Liver (tissue), 9 donors: Measurements from ENCODE around the gene CCDC187. TPM values are rescaled to one million over a fixed set of nuclear protein-coding genes. Genes with fewer than 3 reads are reported as not detected.

Source experiments
- DNase-seq: peaks from one replicate; pipeline ENCODE4 v3.0.0-alpha.2; 2017; ENCODE audit warnings: low spot score
- H3K27ac ChIP-seq, 2 donors: one replicate each; pipeline ENCODE4 v1.7.0; 2013; ENCODE audit warnings: inconsistent platforms in 2 of 2, low read length in 2 of 2, control low read depth in 1 of 2, low read depth in 1 of 2, mild to moderate bottlenecking in 1 of 2
- H3K27me3 ChIP-seq, 4 donors: one replicate each; pipeline versions ENCODE4 v1.6.1 to v1.7.0; 2013; ENCODE audit warnings: low read length in 3 of 4, inconsistent platforms in 1 of 4, mild to moderate bottlenecking in 1 of 4, moderate library complexity in 1 of 4; ENCODE audit not compliant: control insufficient read depth in 4 of 4, insufficient read depth in 4 of 4
- H3K36me3 ChIP-seq, 4 donors: one replicate each; pipeline versions ENCODE4 v1.6.1 to v1.7.0; 2013; ENCODE audit warnings: low read length in 3 of 4, mild to moderate bottlenecking in 3 of 4, low read depth in 1 of 4, moderate library complexity in 1 of 4; ENCODE audit not compliant: control insufficient read depth in 4 of 4, insufficient read depth in 3 of 4
- H3K4me1 ChIP-seq, 4 donors: one replicate each; pipeline versions ENCODE4 v1.6.1 to v1.7.0; 2013; ENCODE audit warnings: low read length in 3 of 4, mild to moderate bottlenecking in 3 of 4, moderate library complexity in 1 of 4; ENCODE audit not compliant: control insufficient read depth in 4 of 4, insufficient read depth in 4 of 4
- H3K4me3 ChIP-seq, 3 donors: one replicate each; pipeline versions ENCODE4 v1.6.1 to v1.7.0; 2013; ENCODE audit warnings: low read length in 3 of 3, control low read depth in 1 of 3, low read depth in 1 of 3, mild to moderate bottlenecking in 1 of 3
- H3K9ac ChIP-seq, 2 donors: one replicate each; pipeline ENCODE4 v1.7.0; 2013; ENCODE audit warnings: low read length in 2 of 2, mild to moderate bottlenecking in 2 of 2, moderate library complexity in 2 of 2, control low read depth in 1 of 2, low read depth in 1 of 2
- H3K9me3 ChIP-seq, 4 donors: one replicate each; pipeline versions ENCODE4 v1.6.1 to v1.7.0; 2013; ENCODE audit warnings: low read length in 3 of 4; ENCODE audit not compliant: control insufficient read depth in 4 of 4
- ATF3 ChIP-seq: IDR thresholded peaks from 2 replicates; pipeline ENCODE4 v1.6.1; 2016; ENCODE audit warnings: antibody characterized with exemption
- CTCF ChIP-seq: fragments of 150-350 bp; IDR thresholded peaks from 2 replicates; pipeline ENCODE4 v1.5.1; 2017; ENCODE audit warnings: improper control_type of control experiment, low read depth, low read length; ENCODE audit not compliant: missing input control
- FOXA1 ChIP-seq: IDR thresholded peaks from 2 replicates; pipeline ENCODE4 v1.6.1; 2016; ENCODE audit warnings: antibody characterized with exemption
- GABPA ChIP-seq, 2 donors: IDR thresholded peaks in 1 of 2; conservative IDR thresholded peaks in 1 of 2; 2 replicates each; pipeline ENCODE4 v1.6.1; 2016; ENCODE audit warnings: antibody characterized with exemption in 2 of 2, mild to moderate bottlenecking in 1 of 2, moderate library complexity in 1 of 2
- HNF4A ChIP-seq, 2 donors: conservative IDR thresholded peaks; 2 replicates each; pipeline ENCODE4 v1.6.1; 2016; ENCODE audit warnings: antibody characterized with exemption in 2 of 2, mild to moderate bottlenecking in 2 of 2
- HNF4G ChIP-seq: IDR thresholded peaks from 2 replicates; pipeline ENCODE4 v1.6.1; 2016; ENCODE audit warnings: antibody characterized with exemption
- JUND ChIP-seq, 2 donors: IDR thresholded peaks; 2 replicates each; pipeline ENCODE4 v1.6.1; 2016; ENCODE audit warnings: antibody characterized with exemption in 2 of 2
- MAX ChIP-seq: IDR thresholded peaks from 2 replicates; pipeline ENCODE4 v1.6.1; 2016; ENCODE audit warnings: antibody characterized with exemption
- RAD21 ChIP-seq, 2 donors: IDR thresholded peaks; 2 replicates each; pipeline ENCODE4 v1.6.1; 2016; ENCODE audit warnings: antibody characterized with exemption in 2 of 2, mild to moderate bottlenecking in 2 of 2
- REST ChIP-seq: IDR thresholded peaks from 2 replicates; pipeline ENCODE4 v1.6.1; 2016; ENCODE audit warnings: antibody characterized with exemption, mild to moderate bottlenecking
- RXRA ChIP-seq, 2 donors: IDR thresholded peaks; 2 replicates each; pipeline ENCODE4 v1.6.1; 2017 to 2018; ENCODE audit warnings: antibody characterized with exemption in 2 of 2, mild to moderate bottlenecking in 1 of 2
- SP1 ChIP-seq: IDR thresholded peaks from 2 replicates; pipeline ENCODE4 v1.6.1; 2018; ENCODE audit warnings: antibody characterized with exemption, mild to moderate bottlenecking
- TAF1 ChIP-seq: conservative IDR thresholded peaks from 2 replicates; pipeline ENCODE4 v1.6.1; 2016; ENCODE audit warnings: antibody characterized with exemption, mild to moderate bottlenecking
- YY1 ChIP-seq: IDR thresholded peaks from 2 replicates; pipeline ENCODE4 v1.6.1; 2016; ENCODE audit warnings: antibody characterized with exemption, mild to moderate bottlenecking
- WGBS: extraction: QIAGEN DNeasy Blood & Tissue Kit; methylation state at CpG from one replicate; pipeline ENCODE4 v1.1.7; 2013; 5-methylcytosine and 5-hydroxymethylcytosine counted together
- polyA plus RNA-seq, 2 donors: library from polyadenylated mRNA; stranded (reverse) in 1 of 2; unstranded in 1 of 2; fragments of 200-250 nt in 1 of 2; fragments of >200 nt in 1 of 2; fragmentation: Nextera tagmentation in 1 of 2; extraction: Ambion mirVana in 1 of 2; gene quantifications; one replicate each; pipeline versions ENCODE4 v1.2.1 to v1.2.3, GENCODE V29; 2013 to 2015
- total RNA-seq, 2 donors: library from RNA; depleted of rRNA; stranded (reverse); fragments of >200 nt; gene quantifications; one replicate each; pipeline ENCODE4 v1.2.3, GENCODE V29; 2014
- donor health status: healthy.
- donor health status: healthy.
- donor health status: healthy.
- donor health status: healthy.
- donor health status: healthy.

The CCDC187 gene
- total and polyA plus RNA-seq, 4 donors: 0.05 TPM; not detected in 3

GRCh38 chr9:136291306-136292025 lies 12.4 kb downstream of the CCDC187 start:
- peaks cover 0 to 6% (median 0%) of the 10 kb centered on the region in 4 donors for H3K4me1 ChIP-seq
- WGBS: 82% methylated on average over 22 of the region's 22 CpGs
- no peak for DNase-seq
- H3K27me3 ChIP-seq: no peaks in the 10 kb centered on the region
- no peaks in the 10 kb centered on the region for H3K9me3 ChIP-seq
- no peak overlapping the region for H3K27ac ChIP-seq
- H3K36me3 ChIP-seq: no peaks in the 10 kb centered on the region
- TF ChIP-seq ATF3: no peak
- TF ChIP-seq RAD21 (IDR thresholded peaks at IDR 0.05): no peak
- TF ChIP-seq MAX: no peak
- TF ChIP-seq SP1: no peak
- no peak for TF ChIP-seq RXRA (IDR thresholded peaks at IDR 0.05)
- TF ChIP-seq FOXA1: no peak
- no peak for TF ChIP-seq GABPA (IDR thresholded peaks at IDR 0.05 in 1 of 2, conservative IDR thresholded peaks at IDR 0.05 in 1 of 2)
- TF ChIP-seq HNF4G: no peak
- H3K9ac ChIP-seq: no peak overlapping the region
- no peak overlapping the region for H3K4me3 ChIP-seq

- TF ChIP-seq RAD21 (IDR thresholded peaks at IDR 0.05) (no peak), ATF3 (no peak), YY1 (no peak), RXRA (IDR thresholded peaks at IDR 0.05) (no peak), SP1 (no peak)
- H3K4me1 ChIP-seq: no peaks in the 10 kb centered on the region
- H3K4me3 ChIP-seq: no peak overlapping the region
- WGBS: 91% methylated on average over 31 of the region's 31 CpGs
- DNase-seq: no peak
- no peak overlapping the region for H3K9ac ChIP-seq
- H3K27me3 ChIP-seq: no peaks in the 10 kb centered on the region
- no peaks in the 10 kb centered on the region for H3K36me3 ChIP-seq
- no peaks in the 10 kb centered on the region for H3K9me3 ChIP-seq
- H3K27ac ChIP-seq: no peak overlapping the region
These were observed 13.3 kb downstream of the CCDC187 start for GRCh38 chr9:136290508-136291000.

- DNase-seq: no peak
- no peaks in the 10 kb centered on the region for H3K27me3 ChIP-seq
- 89% methylated on average over 30 of the region's 30 CpGs for WGBS
These were observed 14.0 kb downstream of the CCDC187 start for GRCh38 chr9:136289651-136290507.

More at GRCh38 chr9:136289651-136290507, 14.0 kb downstream of the CCDC187 start:
- no peak overlapping the region for H3K4me3 ChIP-seq
- TF ChIP-seq REST: no peak
- TF ChIP-seq FOXA1: no peak
- no peak for TF ChIP-seq RXRA (IDR thresholded peaks at IDR 0.05)
- TF ChIP-seq RAD21 (IDR thresholded peaks at IDR 0.05): no peak
- TF ChIP-seq HNF4G: no peak
- TF ChIP-seq ATF3: no peak
- TF ChIP-seq YY1: no peak
- TF ChIP-seq JUND (IDR thresholded peaks at IDR 0.05): no peak
- TF ChIP-seq HNF4A (conservative IDR thresholded peaks at IDR 0.05): no peak
- TF ChIP-seq GABPA (IDR thresholded peaks at IDR 0.05 in 1 of 2, conservative IDR thresholded peaks at IDR 0.05 in 1 of 2): no peak
- no peak for TF ChIP-seq TAF1
- no peak for TF ChIP-seq CTCF
- no peaks in the 10 kb centered on the region for H3K4me1 ChIP-seq
- no peak overlapping the region for H3K9ac ChIP-seq
- no peaks in the 10 kb centered on the region for H3K36me3 ChIP-seq
- H3K9me3 ChIP-seq: no peaks in the 10 kb centered on the region
- no peak overlapping the region for H3K27ac ChIP-seq
